Stimulated activated memory B cell treated with anti-CD40 and anti-IgM and Interleukin-4, amounts not matched to agents 10 μg/mL and 1 μg/mL and 100 μg/mL, for 72 hours (primary cell): ENCODE data around the gene ARF1.
"Not testable (repeated sequence)": the region's sequence is repeated elsewhere in the genome, so short reads cannot be mapped to it uniquely, and the experiment has no call there.

Experiments
- ATAC-seq: fragments of 150-1000 bp; cut with Tn5 transposase; 2 replicates; pipeline ENCODE4 v1.10.0; 2021
- H3K27ac Mint-ChIP-seq: one replicate; pipeline ENCODE4 v1.8.0; 2022; ENCODE audit warnings: mild to moderate bottlenecking, mixed read lengths
- H3K27me3 Mint-ChIP-seq: one replicate; pipeline ENCODE4 v1.8.0; 2022; ENCODE audit warnings: mixed read lengths
- H3K36me3 Mint-ChIP-seq: one replicate; pipeline ENCODE4 v1.8.0; 2022; ENCODE audit warnings: mixed read lengths
- H3K4me1 Mint-ChIP-seq: one replicate; pipeline ENCODE4 v1.8.0; 2022; ENCODE audit warnings: mixed read lengths
- H3K4me3 Mint-ChIP-seq: one replicate; pipeline ENCODE4 v1.8.0; 2022; ENCODE audit warnings: mild to moderate bottlenecking, moderate library complexity, mixed read lengths
- H3K9me3 Mint-ChIP-seq: one replicate; pipeline ENCODE4 v1.8.0; 2022; ENCODE audit warnings: mixed read lengths

Gene ARF1

DNA sequence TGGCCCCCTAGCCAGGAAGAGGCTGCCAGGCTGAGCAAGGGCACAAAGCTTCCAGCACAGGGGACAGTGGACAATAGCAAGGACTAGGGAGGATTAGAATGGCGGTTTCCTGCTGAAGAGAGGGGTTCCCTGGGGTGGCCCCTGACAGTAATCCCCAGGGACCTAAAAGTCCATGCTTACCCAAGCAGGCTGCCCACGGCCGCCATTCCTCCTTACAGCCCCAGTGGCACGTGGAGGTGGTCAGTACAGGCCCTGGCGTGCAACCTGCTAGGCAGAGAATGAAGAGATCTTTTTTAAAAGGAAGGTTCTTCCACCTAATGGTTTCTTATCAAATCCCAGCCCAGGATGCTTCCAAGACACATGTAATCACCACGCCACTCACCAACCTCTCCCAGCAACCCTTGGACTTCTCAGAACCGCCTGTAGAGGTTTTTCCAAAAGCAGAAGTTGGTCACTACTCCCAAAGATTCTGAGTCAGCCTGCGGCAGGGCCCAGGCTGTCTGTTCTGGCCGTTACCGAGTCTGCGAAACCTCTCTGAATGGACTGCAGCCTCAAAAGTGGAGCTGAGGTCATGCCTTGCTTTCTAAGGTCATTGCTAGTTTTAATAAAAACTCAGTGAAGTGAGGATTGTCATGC lies 25.7 kb downstream of the ARF1 start:
- peaks cover 9% of the 10 kb centered on the region for H3K36me3 Mint-ChIP-seq
- ATAC-seq: no peak
- H3K27ac Mint-ChIP-seq: peak overlapping the region; percentile 91
- H3K4me1 Mint-ChIP-seq: peaks cover 48% of the 10 kb centered on the region
- peak overlapping the region; percentile 89 for H3K4me3 Mint-ChIP-seq
- no peaks in the 10 kb centered on the region for H3K27me3 Mint-ChIP-seq
- no peaks in the 10 kb centered on the region for H3K9me3 Mint-ChIP-seq

DNA sequence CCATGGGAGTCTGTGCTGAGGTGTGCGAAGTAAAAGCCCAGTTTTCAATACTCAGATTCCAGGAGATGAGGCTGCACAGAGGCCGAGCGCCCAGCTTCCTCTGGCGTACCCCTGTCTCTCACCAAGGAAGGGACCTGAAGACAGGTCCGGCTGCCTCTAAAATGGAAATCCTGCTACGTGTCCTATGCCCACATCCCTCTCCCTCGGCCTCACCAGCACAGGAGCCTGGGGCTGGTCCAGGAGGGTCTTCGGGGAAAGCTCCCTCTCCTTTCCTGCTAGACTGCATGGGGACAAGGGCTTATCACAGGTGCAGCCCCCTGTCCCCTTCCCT lies 26.2 kb downstream of the ARF1 start:
- Mint-ChIP-seq H3K4me3 (peak overlapping the region; percentile 89), H3K27me3 (no peaks in the 10 kb centered on the region), H3K27ac (peak overlapping the region; percentile 91), H3K9me3 (no peaks in the 10 kb centered on the region), H3K4me1 (peaks cover 44% of the 10 kb centered on the region), H3K36me3 (peaks cover 9% of the 10 kb centered on the region)
- no peak for ATAC-seq

- Mint-ChIP-seq H3K36me3 (peaks cover 9% of the 10 kb centered on the region), H3K27ac (peak within 1 kb of the TSS; percentile 91), H3K9me3 (no peaks in the 10 kb centered on the region), H3K27me3 (no peaks in the 10 kb centered on the region), H3K4me3 (peak within 1 kb of the TSS; percentile 89), H3K4me1 (peaks cover 38% of the 10 kb centered on the region)
- ATAC-seq: peak; percentile 96
These were observed 26.8 kb downstream of the ARF1 start, which contains the start of gene MRPL55 for GRCh38 chr1:228109073-228109961. TSS of gene MRPL55 (minus strand) at chr1:228109299. CDS start at chr1:228108260, 1,039 bp downstream.

- ATAC-seq: no peak
- Mint-ChIP-seq H3K27ac (peak overlapping the region; percentile 91), H3K9me3 (no peaks in the 10 kb centered on the region), H3K36me3 (peaks cover 9% of the 10 kb centered on the region), H3K27me3 (no peaks in the 10 kb centered on the region), H3K4me1 (peaks cover 31% of the 10 kb centered on the region), H3K4me3 (peak overlapping the region; percentile 89)
These were observed 27.5 kb downstream of the ARF1 start for GRCh38 chr1:228109962-228110488.

- Mint-ChIP-seq H3K36me3 (peaks cover 9% of the 10 kb centered on the region), H3K9me3 (no peaks in the 10 kb centered on the region), H3K27me3 (no peaks in the 10 kb centered on the region), H3K4me3 (no peak overlapping the region), H3K4me1 (peaks cover 29% of the 10 kb centered on the region), H3K27ac (no peak overlapping the region)
- ATAC-seq: no peak
These were observed 28.0 kb downstream of the ARF1 start for GRCh38 chr1:228110556-228110955.

DNA sequence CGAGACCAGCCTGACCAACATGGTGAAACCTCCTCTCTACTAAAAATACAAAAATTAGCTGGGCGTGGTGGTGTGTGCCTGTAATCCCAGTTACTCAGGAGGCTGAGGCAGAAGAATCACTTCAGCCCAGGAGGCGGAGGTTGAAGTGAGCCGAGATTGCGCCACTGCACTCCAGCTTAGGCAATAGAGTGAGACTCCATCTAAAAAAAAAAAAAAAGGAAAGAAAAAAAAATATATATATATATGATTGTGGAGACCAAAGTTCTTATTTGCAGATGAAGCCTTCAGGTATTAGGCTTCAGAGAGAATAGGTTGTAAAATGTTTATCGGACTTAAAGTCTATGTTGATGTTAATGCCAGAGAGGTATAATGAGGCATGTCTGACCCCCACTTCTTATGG lies 28.8 kb downstream of the ARF1 start:
- ATAC-seq, H3K4me3 Mint-ChIP-seq, H3K9me3 Mint-ChIP-seq, H3K36me3 Mint-ChIP-seq, H3K27me3 Mint-ChIP-seq, H3K27ac Mint-ChIP-seq: not testable (repeated sequence)
- H3K4me1 Mint-ChIP-seq: peaks cover 29% of the 10 kb centered on the region

- Mint-ChIP-seq H3K27me3 (no peaks in the 10 kb centered on the region), H3K27ac (no peak overlapping the region), H3K4me3 (no peak overlapping the region)
These were observed 29.7 kb downstream of the ARF1 start for GRCh38 chr1:228112167-228112566.

DNA sequence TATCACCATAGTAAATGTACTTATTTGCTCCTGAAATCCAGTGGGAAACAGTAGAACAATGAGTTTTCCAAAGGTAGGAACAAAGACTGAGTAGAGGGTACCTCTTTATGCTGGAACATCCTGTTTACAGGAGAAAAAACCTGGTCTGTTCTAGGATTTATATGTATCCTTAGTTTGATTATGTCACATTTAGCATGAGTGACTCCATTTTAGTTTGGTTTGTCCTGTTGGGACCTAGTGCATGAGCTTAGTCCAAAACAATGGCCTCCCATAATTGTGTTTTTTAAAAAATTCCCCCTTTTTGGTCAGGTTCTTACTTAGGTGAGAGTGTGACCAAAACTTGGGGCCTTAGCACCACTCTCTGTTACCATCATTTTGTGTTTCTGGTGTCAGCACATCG lies 30.1 kb downstream of the ARF1 start:
- ATAC-seq: no peak
- H3K27me3 Mint-ChIP-seq: no peaks in the 10 kb centered on the region
- no peak overlapping the region for H3K27ac Mint-ChIP-seq
- no peak overlapping the region for H3K4me3 Mint-ChIP-seq
- no peaks in the 10 kb centered on the region for H3K9me3 Mint-ChIP-seq
- peaks cover 26% of the 10 kb centered on the region for H3K4me1 Mint-ChIP-seq
- H3K36me3 Mint-ChIP-seq: no peaks in the 10 kb centered on the region

More at GRCh38 chr1:228112167-228112566, 29.7 kb downstream of the ARF1 start:
- no peak for ATAC-seq
- Mint-ChIP-seq H3K9me3 (no peaks in the 10 kb centered on the region), H3K4me1 (peaks cover 29% of the 10 kb centered on the region), H3K36me3 (peaks cover 3% of the 10 kb centered on the region)

- peaks cover 4% of the 10 kb centered on the region for H3K4me1 Mint-ChIP-seq
- no peaks in the 10 kb centered on the region for H3K27me3 Mint-ChIP-seq
- H3K27ac Mint-ChIP-seq: no peak overlapping the region
- H3K36me3 Mint-ChIP-seq: peaks cover 6% of the 10 kb centered on the region
- H3K4me3 Mint-ChIP-seq: no peak overlapping the region
- ATAC-seq: no peak
- H3K9me3 Mint-ChIP-seq: peaks cover 4% of the 10 kb centered on the region
These were observed 32.3 kb downstream of the ARF1 start for GRCh38 chr1:228114827-228115226.

GRCh38 chr1:228117335-228117734 lies 34.8 kb downstream of the ARF1 start:
- peaks cover 6% of the 10 kb centered on the region for H3K36me3 Mint-ChIP-seq
- peaks cover 7% of the 10 kb centered on the region for H3K4me1 Mint-ChIP-seq
- no peak overlapping the region for H3K27ac Mint-ChIP-seq
- H3K4me3 Mint-ChIP-seq: no peak overlapping the region
- no peaks in the 10 kb centered on the region for H3K27me3 Mint-ChIP-seq
- ATAC-seq: no peak
- H3K9me3 Mint-ChIP-seq: peaks cover 4% of the 10 kb centered on the region

- Mint-ChIP-seq H3K4me3 (no peak overlapping the region), H3K4me1 (peaks cover 7% of the 10 kb centered on the region), H3K27me3 (no peaks in the 10 kb centered on the region), H3K27ac (no peak overlapping the region), H3K9me3 (peaks cover 4% of the 10 kb centered on the region), H3K36me3 (peaks cover 6% of the 10 kb centered on the region)
- no peak for ATAC-seq
These were observed 35.5 kb downstream of the ARF1 start for GRCh38 chr1:228118040-228118439.

DNA sequence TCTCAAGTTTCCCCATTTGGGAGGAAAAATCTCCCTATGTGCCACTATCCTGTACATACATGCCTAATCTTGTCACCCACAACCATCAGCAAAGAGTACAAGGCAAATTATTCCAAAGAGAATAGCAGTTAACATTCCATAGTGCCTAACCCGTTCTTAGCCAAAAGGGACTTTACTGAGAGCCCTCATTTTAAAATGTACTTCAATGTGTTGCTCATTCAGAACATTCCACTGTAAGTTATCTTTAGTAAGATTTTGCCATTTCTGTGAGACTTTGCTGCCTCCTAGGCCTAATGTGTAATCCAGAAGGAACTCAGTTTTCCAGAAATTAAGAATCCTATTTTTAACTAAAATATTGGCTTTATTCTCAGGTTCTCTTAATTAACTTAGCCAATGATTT lies 37.8 kb downstream of the ARF1 start:
- peak overlapping the region; percentile 24 for H3K27ac Mint-ChIP-seq
- H3K9me3 Mint-ChIP-seq: peaks cover 4% of the 10 kb centered on the region
- peaks cover 7% of the 10 kb centered on the region for H3K4me1 Mint-ChIP-seq
- peaks cover 6% of the 10 kb centered on the region for H3K36me3 Mint-ChIP-seq
- no peak overlapping the region for H3K4me3 Mint-ChIP-seq
- no peaks in the 10 kb centered on the region for H3K27me3 Mint-ChIP-seq
- ATAC-seq: no peak

DNA sequence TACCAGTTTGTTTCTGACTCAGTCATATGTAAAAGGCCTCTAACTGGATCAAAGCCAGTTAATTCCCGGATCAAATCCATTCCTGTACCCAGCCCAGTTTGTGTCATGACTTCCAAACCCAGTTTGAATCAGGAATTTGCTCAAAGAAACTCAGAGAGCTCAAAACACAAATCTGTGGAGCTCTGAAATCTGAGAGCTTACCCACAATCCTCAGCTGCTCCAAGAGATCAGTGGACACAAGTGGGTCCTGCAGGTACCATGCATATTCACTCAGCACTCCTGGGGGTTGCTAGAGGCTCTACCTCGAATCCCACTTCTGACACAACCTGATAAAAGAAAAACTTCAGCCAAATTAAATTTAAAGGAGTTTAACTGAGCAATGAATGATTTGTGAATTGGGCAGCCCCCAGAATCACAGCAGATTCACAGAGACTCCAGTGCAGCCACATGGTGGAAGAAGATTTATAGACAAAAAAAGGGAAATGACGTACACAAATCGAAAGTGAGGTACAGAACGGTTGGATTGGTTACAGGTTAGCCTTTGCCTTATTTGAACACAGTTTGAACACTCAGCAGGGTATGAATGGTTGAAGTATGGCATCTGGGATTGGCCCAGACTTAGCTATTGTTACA lies 38.5 kb downstream of the ARF1 start:
- ATAC-seq: peak; percentile 43
- H3K9me3 Mint-ChIP-seq: peaks cover 4% of the 10 kb centered on the region
- H3K4me3 Mint-ChIP-seq: no peak overlapping the region
- H3K4me1 Mint-ChIP-seq: peaks cover 7% of the 10 kb centered on the region
- H3K27me3 Mint-ChIP-seq: no peaks in the 10 kb centered on the region
- H3K27ac Mint-ChIP-seq: peak overlapping the region; percentile 24
- H3K36me3 Mint-ChIP-seq: peaks cover 6% of the 10 kb centered on the region

GRCh38 chr1:228122921-228123441 lies 40.5 kb downstream of the ARF1 start:
- Mint-ChIP-seq H3K27ac (no peak overlapping the region), H3K36me3 (peaks cover 3% of the 10 kb centered on the region), H3K4me1 (peaks cover 7% of the 10 kb centered on the region), H3K4me3 (no peak overlapping the region), H3K27me3 (no peaks in the 10 kb centered on the region), H3K9me3 (peaks cover 2% of the 10 kb centered on the region)
- ATAC-seq: no peak

DNA sequence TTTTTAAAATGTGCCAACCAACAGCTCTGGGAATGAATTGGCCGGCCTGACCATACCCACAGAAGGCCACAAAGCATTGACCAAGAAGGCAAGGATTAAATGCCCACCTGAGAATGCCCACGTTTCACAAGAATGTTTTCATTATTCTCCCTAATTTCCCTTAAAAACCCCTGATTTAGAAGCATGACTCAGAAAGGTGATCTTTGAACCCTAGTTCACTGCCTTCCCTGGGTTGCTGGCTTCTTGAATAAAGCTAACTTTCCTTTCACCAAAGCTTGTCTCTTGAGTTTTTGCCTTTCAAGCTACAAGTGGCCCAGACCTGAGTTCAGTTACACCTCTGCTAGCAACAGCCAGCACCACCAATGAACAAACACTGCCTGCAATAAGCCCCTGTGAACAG lies 41.0 kb downstream of the ARF1 start:
- ATAC-seq: no peak
- Mint-ChIP-seq H3K27me3 (no peaks in the 10 kb centered on the region), H3K4me3 (no peak overlapping the region), H3K4me1 (peaks cover 7% of the 10 kb centered on the region), H3K36me3 (no peaks in the 10 kb centered on the region), H3K9me3 (no peaks in the 10 kb centered on the region), H3K27ac (no peak overlapping the region)
